Measurements from ENCODE around the gene GATAD2A. TPM values are rescaled to one million over a fixed set of nuclear protein-coding genes. Genes with fewer than 3 reads are reported as not detected.

GATAD2A gene
- total RNA-seq, 1 experiment from 2014 or later: 126 TPM

- H3K27me3 ChIP-seq (replicated peaks; ENCODE audit: control insufficient read depth, insufficient read depth, low read length): no peaks in the 10 kb centered on the region; the same call in 1 of the 2 replicates
- Mint-ChIP-seq H3K36me3 (ENCODE audit: insufficient read depth, unreplicated experiment) (peaks cover 11% of the 10 kb centered on the region), H3K9me3 (ENCODE audit: unreplicated experiment) (no peaks in the 10 kb centered on the region), H3K4me1 (ENCODE audit: low read depth, unreplicated experiment) (peaks cover 7% of the 10 kb centered on the region), H3K4me3 (ENCODE audit: unreplicated experiment) (no peak overlapping the region), H3K27me3 (ENCODE audit: insufficient read depth, unreplicated experiment) (no peaks in the 10 kb centered on the region), H3K27ac (ENCODE audit: unreplicated experiment) (peak overlapping the region; percentile 55)
- H3K9me3 ChIP-seq: no peaks in the 10 kb centered on the region
- intact Hi-C loops (cut with micrococcal nuclease; ENCODE audit: unreplicated experiment): loop anchor here (1.0 to 2.0 kb wide), 4 partner anchors 11 to 124 kb away; no protein-coding TSS in a partner anchor
- DNase-seq: peak; percentile 90 to 93
- H3K4me1 ChIP-seq: peaks cover 7% of the 10 kb centered on the region
- no TSS peak for BruUV-seq (replicated peaks)
- TF ChIP-seq CTCF (IDR thresholded peaks at IDR 0.05; ENCODE audit: insufficient read depth in 1 of 2, low read depth in 1 of 2, low read length in 1 of 2, severe bottlenecking in 1 of 2, unreplicated experiment in 1 of 2): peak; percentile 80 to 94
- H3K36me3 ChIP-seq (ENCODE audit: control insufficient read depth, insufficient read depth, low read length): no peaks in the 10 kb centered on the region
- POLR2A ChIA-PET: interaction anchor here (0.5 to 1.0 kb wide), 4 partner anchors 9 to 247 kb away, joined by 3 to 4 read pairs (median 3); partner anchors contain the start of gene GATAD2A
- no peak overlapping the region for H3K4me3 ChIP-seq (ENCODE audit: low read depth, low read length)
- CTCF ChIA-PET: interaction anchor here (0.6 to 2.1 kb wide), 7 partner anchors 11 to 298 kb away, joined by 3 to 26 read pairs (median 6); partner anchors contain the start of gene GATAD2A
These were observed 38.8 kb upstream of the GATAD2A start for GRCh38 chr19:19366434-19367396.

GRCh38 chr19:19368087-19368486 lies 37.4 kb upstream of the GATAD2A start:
- Histone ChIP-seq H3K4me1 (peaks cover 14% of the 10 kb centered on the region), H3K36me3 (ENCODE audit: control insufficient read depth, insufficient read depth, low read length) (no peaks in the 10 kb centered on the region), H3K9me3 (no peaks in the 10 kb centered on the region), H3K4me3 (ENCODE audit: low read depth, low read length) (no peak overlapping the region), H3K27me3 (replicated peaks; ENCODE audit: control insufficient read depth, insufficient read depth, low read length) (no peaks in the 10 kb centered on the region; the same call in 1 of the 2 replicates)
- no peak overlapping the region for H3K27ac Mint-ChIP-seq (ENCODE audit: unreplicated experiment)
- BruUV-seq (replicated peaks): no TSS peak
- POLR2A ChIA-PET: no interaction called here
- H3K9me3 Mint-ChIP-seq (ENCODE audit: unreplicated experiment): no peaks in the 10 kb centered on the region
- H3K36me3 Mint-ChIP-seq (ENCODE audit: insufficient read depth, unreplicated experiment): peaks cover 6% of the 10 kb centered on the region
- no peaks in the 10 kb centered on the region for H3K27me3 Mint-ChIP-seq (ENCODE audit: insufficient read depth, unreplicated experiment)
- no peak for DNase-seq
- H3K4me3 Mint-ChIP-seq (ENCODE audit: unreplicated experiment): no peak overlapping the region
- no peak for TF ChIP-seq CTCF (IDR thresholded peaks at IDR 0.05; ENCODE audit: insufficient read depth in 1 of 2, low read depth in 1 of 2, low read length in 1 of 2, severe bottlenecking in 1 of 2, unreplicated experiment in 1 of 2)
- H3K4me1 Mint-ChIP-seq (ENCODE audit: low read depth, unreplicated experiment): peaks cover 11% of the 10 kb centered on the region
- intact Hi-C loops (cut with micrococcal nuclease; ENCODE audit: unreplicated experiment): no loop called here
- CTCF ChIA-PET: no interaction called here

- no peak for TF ChIP-seq CTCF (IDR thresholded peaks at IDR 0.05; ENCODE audit: insufficient read depth in 1 of 2, low read depth in 1 of 2, low read length in 1 of 2, severe bottlenecking in 1 of 2, unreplicated experiment in 1 of 2)
- no peaks in the 10 kb centered on the region for H3K9me3 ChIP-seq
- Mint-ChIP-seq H3K27me3 (ENCODE audit: insufficient read depth, unreplicated experiment) (no peaks in the 10 kb centered on the region), H3K9me3 (ENCODE audit: unreplicated experiment) (no peaks in the 10 kb centered on the region), H3K36me3 (ENCODE audit: insufficient read depth, unreplicated experiment) (no peaks in the 10 kb centered on the region), H3K4me3 (ENCODE audit: unreplicated experiment) (no peak overlapping the region), H3K27ac (ENCODE audit: unreplicated experiment) (peak overlapping the region; percentile 55), H3K4me1 (ENCODE audit: low read depth, unreplicated experiment) (peaks cover 6% of the 10 kb centered on the region)
- intact Hi-C loops (cut with micrococcal nuclease; ENCODE audit: unreplicated experiment): no loop called here
- CTCF ChIA-PET: no interaction called here
- no peaks in the 10 kb centered on the region for H3K27me3 ChIP-seq (replicated peaks; ENCODE audit: control insufficient read depth, insufficient read depth, low read length)
- no TSS peak for BruUV-seq (replicated peaks)
- DNase-seq: peak; percentile 28 to 60
- POLR2A ChIA-PET: no interaction called here
- H3K4me1 ChIP-seq: peaks cover 25% of the 10 kb centered on the region
- H3K36me3 ChIP-seq (ENCODE audit: control insufficient read depth, insufficient read depth, low read length): no peaks in the 10 kb centered on the region
- H3K4me3 ChIP-seq (ENCODE audit: low read depth, low read length): no peak overlapping the region
These were observed 34.4 kb upstream of the GATAD2A start for GRCh38 chr19:19371059-19371458.
